Uterus (tissue), 4 donors: ENCODE results near the gene RHOH. TPM values are rescaled to one million over a fixed set of nuclear protein-coding genes. Genes with fewer than 3 reads are reported as not detected.

Source experiments
- DNase-seq, 2 donors: peaks; one replicate each; pipeline ENCODE4 v3.0.0-alpha.2; 2019 to 2020
- H3K27ac ChIP-seq, 2 donors: fragments of 200-600 bp; sonication (generic); 1 replicate in 1 of 2; 2 replicates in 1 of 2; pipeline ENCODE4 v1.5.1; 2016 to 2018
- H3K27me3 ChIP-seq, 2 donors: fragments of 200-600 bp; sonication (generic); one replicate each; pipeline ENCODE4 v1.5.1; 2018 to 2019; ENCODE audit warnings: control low read depth in 1 of 2
- H3K36me3 ChIP-seq, 2 donors: fragments of 200-600 bp; sonication (generic); one replicate each; pipeline ENCODE4 v1.5.1; 2019; ENCODE audit warnings: control low read depth in 1 of 2
- H3K4me1 ChIP-seq, 2 donors: fragments of 200-600 bp; sonication (generic); one replicate each; pipeline ENCODE4 v1.5.1; 2018 to 2019; ENCODE audit warnings: control low read depth in 1 of 2
- H3K4me3 ChIP-seq, 2 donors: fragments of 200-600 bp; sonication (generic); 1 replicate in 1 of 2; 2 replicates in 1 of 2; pipeline ENCODE4 v1.5.1; 2018 to 2019; ENCODE audit warnings: mild to moderate bottlenecking in 1 of 2
- H3K9me3 ChIP-seq, 2 donors: fragments of 200-600 bp; sonication (generic); one replicate each; pipeline ENCODE4 v1.5.1; 2019; ENCODE audit warnings: control low read depth in 1 of 2
- CTCF ChIP-seq, 4 experiments: fragments of 200-600 bp in 2 of 4; fragments of 450-650 bp in 2 of 4; sonication (generic) in 2 of 4; IDR thresholded peaks; one replicate each; pipeline ENCODE4 v1.5.1; 2016 to 2019; ENCODE audit warnings: antibody characterized with exemption in 4 of 4, mild to moderate bottlenecking in 2 of 4, moderate library complexity in 1 of 4
- POLR2A ChIP-seq, 2 donors: fragments of 450-650 bp; IDR thresholded peaks; one replicate each; pipeline ENCODE4 v1.6.1; 2016; ENCODE audit warnings: antibody characterized with exemption in 2 of 2, mild to moderate bottlenecking in 1 of 2, moderate library complexity in 1 of 2
- intact Hi-C: fragments of 100-400 bp; cut with DNase I; formaldehyde crosslinking; loops from one replicate; pipeline ENCODE4 v1.15.1; 2023; ENCODE audit warnings: low total_unique reads
- total RNA-seq, 4 donors: library from RNA; depleted of rRNA in 3 of 4; stranded (reverse); fragments of >200 nt in 3 of 4; gene quantifications; one replicate each; pipeline versions ENCODE4 v1.1.0 to v1.2.4, GENCODE V29; 2014 to 2023
- donor health status: DM: yes; HTN: yes; CAD: no.

The RHOH gene
- total RNA-seq, 4 donors from 2014 or later = 1.5 to 37.1 (median 3.0) TPM

GRCh38 chr4:40179360-40179759 lies 17.5 kb upstream of the RHOH start:
- Histone ChIP-seq H3K36me3 (no peaks in the 10 kb centered on the region), H3K4me1 (no peaks in the 10 kb centered on the region), H3K27me3 (no peaks in the 10 kb centered on the region), H3K4me3 (no peak overlapping the region), H3K27ac (no peak overlapping the region), H3K9me3 (no peaks in the 10 kb centered on the region)
- intact Hi-C loops = no loop called here
- TF ChIP-seq CTCF (IDR thresholded peaks at IDR 0.05) = no peak
- TF ChIP-seq POLR2A (IDR thresholded peaks at IDR 0.05) = no peak
- DNase-seq = no peak

GRCh38 chr4:40180356-40180755 lies 16.5 kb upstream of the RHOH start:
- H3K4me1 ChIP-seq = no peaks in the 10 kb centered on the region
- H3K27ac ChIP-seq = no peak overlapping the region
- intact Hi-C loops = no loop called here
- no peak for TF ChIP-seq CTCF (IDR thresholded peaks at IDR 0.05)
- TF ChIP-seq POLR2A (IDR thresholded peaks at IDR 0.05) = no peak
- H3K36me3 ChIP-seq = no peaks in the 10 kb centered on the region
- no peak overlapping the region for H3K4me3 ChIP-seq
- no peak for DNase-seq
- no peaks in the 10 kb centered on the region for H3K27me3 ChIP-seq
- H3K9me3 ChIP-seq = no peaks in the 10 kb centered on the region

- Histone ChIP-seq H3K4me1 (no peaks in the 10 kb centered on the region), H3K9me3 (no peaks in the 10 kb centered on the region), H3K36me3 (no peaks in the 10 kb centered on the region), H3K27ac (no peak overlapping the region), H3K4me3 (no peak overlapping the region), H3K27me3 (no peaks in the 10 kb centered on the region)
- DNase-seq = no peak
- no peak for TF ChIP-seq POLR2A (IDR thresholded peaks at IDR 0.05)
- TF ChIP-seq CTCF (IDR thresholded peaks at IDR 0.05) = no peak
- intact Hi-C loops = no loop called here
Observed at GRCh38 chr4:40182001-40182400, 14.8 kb upstream of the RHOH start.

GRCh38 chr4:40182954-40183353 lies 13.9 kb upstream of the RHOH start:
- Histone ChIP-seq H3K27me3 (no peaks in the 10 kb centered on the region), H3K9me3 (no peaks in the 10 kb centered on the region), H3K27ac (no peak overlapping the region), H3K4me1 (no peaks in the 10 kb centered on the region), H3K36me3 (no peaks in the 10 kb centered on the region), H3K4me3 (no peak overlapping the region)
- DNase-seq = no peak
- TF ChIP-seq CTCF (IDR thresholded peaks at IDR 0.05) (no peak), POLR2A (IDR thresholded peaks at IDR 0.05) (no peak)
- intact Hi-C loops = no loop called here

- Histone ChIP-seq H3K4me3 (no peak overlapping the region), H3K27ac (no peak overlapping the region), H3K9me3 (no peaks in the 10 kb centered on the region), H3K4me1 (no peaks in the 10 kb centered on the region), H3K36me3 (no peaks in the 10 kb centered on the region), H3K27me3 (no peaks in the 10 kb centered on the region)
- TF ChIP-seq POLR2A (IDR thresholded peaks at IDR 0.05) = no peak
- no peak for TF ChIP-seq CTCF (IDR thresholded peaks at IDR 0.05)
- intact Hi-C loops = no loop called here
- DNase-seq = no peak
Observed at GRCh38 chr4:40183615-40184411, 13.0 kb upstream of the RHOH start.
